HepG2 (cell line): ENCODE measurements around the gene SLC35F4. TPM values are rescaled to one million over a fixed set of nuclear protein-coding genes. Genes with fewer than 3 reads are reported as not detected.

Experiments used
- ATAC-seq: fragments of 200-7000 bp; cut with Tn5 transposase; 3 replicates; pipeline ENCODE4 v1.9.1; 2020; ENCODE audit warnings: mild to moderate bottlenecking, moderate library complexity
- BruUV-seq: library from RNA; stranded (reverse); fragments of 400-500 nt; replicated peaks from 2 replicates; lab custom pipeline; 2021; lab: Mats Ljungman, UMichigan
- CTCF ChIA-PET: fragments of 300-600 bp; formaldehyde crosslinking; extraction: SDS; loops from one replicate; lab custom pipeline; 2021; ENCODE audit warnings: low total read pairs, inconsistent platforms, low intra/inter-chr PET ratio; lab: Yijun Ruan, JAX
- POLR2A ChIA-PET: fragments of 350-600 bp; sonication (Branson Sonifier 250); formaldehyde crosslinking; loops from one replicate; lab custom pipeline; 2020; ENCODE audit warnings: antibody characterized with exemption, inconsistent platforms; lab: Yijun Ruan, JAX
- DNase-seq: peaks from one replicate; pipeline ENCODE4 v3.0.0-alpha.2; 2015; ENCODE audit warnings: low spot score
- FAIRE-seq: peaks from 3 replicates; lab custom pipeline; 2011; peaks lifted over from hg19 to GRCh38; lab: Jason Lieb, UNC
- H2AFZ ChIP-seq: one replicate; pipeline ENCODE4 v1.6.1; 2011; ENCODE audit warnings: low read length, inconsistent platforms
- H3K27ac ChIP-seq: fragments of 300-600 bp; 3 replicates; pipeline ENCODE4 v1.8.0; 2011; ENCODE audit warnings: mixed run types, mild to moderate bottlenecking, mixed read lengths, low read length, inconsistent platforms; ENCODE audit not compliant: insufficient read depth; ENCODE audit errors: extremely low read length
- H3K27me3 ChIP-seq, 2 experiments: fragments of 200-600 bp in 1 of 2; 2 replicates in 1 of 2; 3 replicates in 1 of 2; pipeline versions ENCODE4 v1.6.0 to v1.8.0; 2011; ENCODE audit warnings: low read length in 2 of 2, mild to moderate bottlenecking in 2 of 2, moderate library complexity in 2 of 2, inconsistent platforms in 1 of 2; ENCODE audit not compliant: insufficient read depth in 2 of 2, control insufficient read depth in 1 of 2
- H3K36me3 ChIP-seq, 2 experiments: fragments of 200-600 bp in 1 of 2; replicated peaks in 1 of 2; 2 replicates in 1 of 2; 3 replicates in 1 of 2; pipeline versions ENCODE4 v1.5.1 to v1.8.0; 2011; ENCODE audit warnings: low read length in 2 of 2, inconsistent platforms in 1 of 2; ENCODE audit not compliant: insufficient read depth in 2 of 2, control insufficient read depth in 1 of 2
- H3K4me1 ChIP-seq: 2 replicates; pipeline ENCODE4 v1.5.1; 2012; ENCODE audit warnings: low read length, inconsistent platforms; ENCODE audit not compliant: insufficient read depth
- H3K4me2 ChIP-seq: 2 replicates; pipeline ENCODE4 v1.6.0; 2011; ENCODE audit warnings: low read depth, low read length, inconsistent platforms
- H3K4me3 ChIP-seq, 3 experiments: fragments of 200-600 bp in 1 of 3; sonication (generic), shearing (Covaris generic) in 1 of 3; replicated peaks in 1 of 3; 2 replicates each; pipeline ENCODE4 v1.5.1; 2011 to 2016; ENCODE audit warnings: low read length in 3 of 3, inconsistent platforms in 2 of 3, low read depth in 2 of 3, mild to moderate bottlenecking in 2 of 3, control low read depth in 1 of 3, mixed read lengths in 1 of 3; ENCODE audit not compliant: insufficient read depth in 1 of 3
- H3K79me2 ChIP-seq: one replicate; pipeline ENCODE4 v1.6.1; 2011; ENCODE audit warnings: low read length, inconsistent platforms; ENCODE audit not compliant: insufficient read depth
- H3K9ac ChIP-seq: 2 replicates; pipeline ENCODE4 v1.6.0; 2011; ENCODE audit warnings: mild to moderate bottlenecking, low read depth, low read length, inconsistent platforms; ENCODE audit not compliant: insufficient read depth
- H3K9me3 ChIP-seq: 2 replicates; pipeline ENCODE4 v1.5.1; 2012; ENCODE audit warnings: mild to moderate bottlenecking, low read length
- H4K20me1 ChIP-seq: 2 replicates; pipeline ENCODE4 v1.6.0; 2011; ENCODE audit warnings: inconsistent platforms, mild to moderate bottlenecking, low read length, moderate library complexity; ENCODE audit not compliant: insufficient read depth
- CBX2 ChIP-seq, 2 experiments: fragments of 200-600 bp in 1 of 2; sonication (generic); formaldehyde crosslinking in 1 of 2; IDR thresholded peaks; 2 replicates each; pipeline versions ENCODE4 v1.7.0 to v1.8.1; 2018 to 2022; ENCODE audit warnings: low read depth in 2 of 2, low read length in 1 of 2, mild to moderate bottlenecking in 1 of 2, missing genetic modification reagents in 1 of 2
- FIP1L1 ChIP-seq: fragments of 200-400 bp; formaldehyde crosslinking; IDR thresholded peaks from 2 replicates; pipeline ENCODE4 v1.6.1; 2018; ENCODE audit warnings: low read depth, mild to moderate bottlenecking, low read length, moderate library complexity, borderline replicate concordance; ENCODE audit not compliant: insufficient read depth
- NFE2 ChIP-seq: sonication (generic); formaldehyde crosslinking; IDR thresholded peaks from 2 replicates; pipeline ENCODE4 v1.4.0; 2020; ENCODE audit warnings: missing genetic modification reagents
- RAD21 ChIP-seq: fragments of 450-650 bp; formaldehyde crosslinking; IDR thresholded peaks from 2 replicates; pipeline ENCODE4 v1.5.0; 2020; ENCODE audit warnings: mild to moderate bottlenecking
- SNAPC2 ChIP-seq: sonication (generic); formaldehyde crosslinking; IDR thresholded peaks from 2 replicates; pipeline ENCODE4 v1.8.1; 2022; ENCODE audit warnings: mild to moderate bottlenecking, missing genetic modification reagents
- ZNF569 ChIP-seq: sonication (generic); formaldehyde crosslinking; IDR thresholded peaks from 2 replicates; pipeline ENCODE4 v1.5.0; 2020; ENCODE audit warnings: mild to moderate bottlenecking, missing genetic modification reagents, moderate library complexity, borderline replicate concordance
- ZNF577 ChIP-seq: sonication (generic); formaldehyde crosslinking; IDR thresholded peaks from 2 replicates; pipeline ENCODE4 v1.4.0; 2020; ENCODE audit warnings: mild to moderate bottlenecking, low read depth, missing genetic modification reagents, borderline replicate concordance
- ZSCAN25 ChIP-seq: sonication (generic); formaldehyde crosslinking; IDR thresholded peaks from 2 replicates; pipeline ENCODE4 v1.8.0; 2022; ENCODE audit warnings: mild to moderate bottlenecking, missing genetic modification reagents
- in situ Hi-C: cut with HindIII; loops from 2 replicates; pipeline ENCODE4 v1.10.0; 2017; ENCODE audit warnings: low pct_unique_long_range_greater_than_20kb; ENCODE audit not compliant: extremely low pct_ligation_motif_present
- intact Hi-C: fragments of 100-400 bp; cut with micrococcal nuclease; formaldehyde crosslinking; loops from one replicate; pipeline ENCODE4 v1.10.0; 2022; ENCODE audit not compliant: unreplicated experiment
- polyA plus RNA-seq, 8 experiments: library from polyadenylated mRNA; depleted of rRNA in 3 of 8; stranded (reverse) in 7 of 8; unstranded in 1 of 8; fragments of >200 nt; fragmentation: Illumina TruSeq in 4 of 8; extraction: Trizol in 4 of 8; gene quantifications; 2 replicates each; pipeline versions ENCODE4 v1.2.1 to v1.2.3, GENCODE V29; 2011 to 2016; ENCODE audit warnings: low read depth in 4 of 8, missing spikeins in 1 of 8, mixed read lengths in 1 of 8; ENCODE audit not compliant: insufficient read depth in 1 of 8
- total RNA-seq, 5 experiments: library from RNA; depleted of rRNA; stranded (reverse); fragments of >200 nt; fragmentation: Illumina TruSeq; extraction: Trizol; gene quantifications; 2 replicates each; pipeline ENCODE4 v1.2.3, GENCODE V29; 2016; ENCODE audit warnings: low read depth in 1 of 5
- TF ChIP-seq, protein P1 (sequence below): sonication (generic); formaldehyde crosslinking; IDR thresholded peaks from 2 replicates; pipeline ENCODE4 v1.5.1; 2020; ENCODE audit warnings: mild to moderate bottlenecking, missing genetic modification reagents, moderate library complexity
- TF ChIP-seq, protein P2 (sequence below): sonication (generic); formaldehyde crosslinking; IDR thresholded peaks from 2 replicates; pipeline ENCODE4 v1.4.0; 2020; ENCODE audit warnings: missing genetic modification reagents

The SLC35F4 gene
- total and polyA plus RNA-seq, 2 of the 13 experiments (the other 11 are each of a cell fraction or from before 2014, with no cell fraction given), result not detected

DNA sequence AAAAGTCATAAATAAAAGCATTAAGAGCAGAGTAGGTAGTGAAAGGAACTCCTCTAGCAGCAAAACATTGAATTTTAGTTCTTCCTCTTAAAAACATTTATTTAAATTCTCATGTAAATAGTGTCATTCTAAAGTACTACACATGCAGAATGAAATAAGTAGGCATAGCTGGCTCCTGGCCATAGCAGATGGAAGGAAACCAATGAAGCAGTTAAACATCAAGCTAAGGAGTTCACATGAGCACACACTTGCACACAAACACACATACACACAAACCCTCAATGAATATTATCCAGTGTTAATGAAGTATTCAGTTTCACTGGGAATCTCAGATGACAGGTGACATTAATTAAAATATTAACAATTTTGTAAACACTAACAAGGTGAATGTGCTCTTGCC is 69.3 kb downstream of the SLC35F4 start:
- intact Hi-C loops, result no loop called here
- DNase-seq (no peak), FAIRE-seq (no peak), ATAC-seq (no peak)
- Histone ChIP-seq H3K9me3 (no peaks in the 10 kb centered on the region), H3K36me3 (no peaks in the 10 kb centered on the region), H3K27me3 (no peaks in the 10 kb centered on the region), H3K4me1 (no peaks in the 10 kb centered on the region), H3K79me2 (no peaks in the 10 kb centered on the region), H4K20me1 (no peaks in the 10 kb centered on the region), H2AFZ (no peak overlapping the region), H3K4me3 (no peak overlapping the region), H3K9ac (no peak overlapping the region), H3K27ac (no peak overlapping the region), H3K4me2 (no peak overlapping the region)
- TF ChIP-seq CBX2 (IDR thresholded peaks at IDR 0.05; ENCODE audit: low read depth, low read length) (no peak), CBX2 (CRISPR knock-in tag; IDR thresholded peaks at IDR 0.05; ENCODE audit: low read depth) (no peak), NFE2 (CRISPR knock-in tag) (no peak), RAD21 (CRISPR knock-in tag) (no peak), ZSCAN25 (CRISPR knock-in tag) (no peak), ZNF569 (no peak), SNAPC2 (CRISPR knock-in tag) (no peak), ZNF577 (CRISPR knock-in tag) (no peak), FIP1L1 (no peak)
- TF ChIP-seq, protein P1, sequence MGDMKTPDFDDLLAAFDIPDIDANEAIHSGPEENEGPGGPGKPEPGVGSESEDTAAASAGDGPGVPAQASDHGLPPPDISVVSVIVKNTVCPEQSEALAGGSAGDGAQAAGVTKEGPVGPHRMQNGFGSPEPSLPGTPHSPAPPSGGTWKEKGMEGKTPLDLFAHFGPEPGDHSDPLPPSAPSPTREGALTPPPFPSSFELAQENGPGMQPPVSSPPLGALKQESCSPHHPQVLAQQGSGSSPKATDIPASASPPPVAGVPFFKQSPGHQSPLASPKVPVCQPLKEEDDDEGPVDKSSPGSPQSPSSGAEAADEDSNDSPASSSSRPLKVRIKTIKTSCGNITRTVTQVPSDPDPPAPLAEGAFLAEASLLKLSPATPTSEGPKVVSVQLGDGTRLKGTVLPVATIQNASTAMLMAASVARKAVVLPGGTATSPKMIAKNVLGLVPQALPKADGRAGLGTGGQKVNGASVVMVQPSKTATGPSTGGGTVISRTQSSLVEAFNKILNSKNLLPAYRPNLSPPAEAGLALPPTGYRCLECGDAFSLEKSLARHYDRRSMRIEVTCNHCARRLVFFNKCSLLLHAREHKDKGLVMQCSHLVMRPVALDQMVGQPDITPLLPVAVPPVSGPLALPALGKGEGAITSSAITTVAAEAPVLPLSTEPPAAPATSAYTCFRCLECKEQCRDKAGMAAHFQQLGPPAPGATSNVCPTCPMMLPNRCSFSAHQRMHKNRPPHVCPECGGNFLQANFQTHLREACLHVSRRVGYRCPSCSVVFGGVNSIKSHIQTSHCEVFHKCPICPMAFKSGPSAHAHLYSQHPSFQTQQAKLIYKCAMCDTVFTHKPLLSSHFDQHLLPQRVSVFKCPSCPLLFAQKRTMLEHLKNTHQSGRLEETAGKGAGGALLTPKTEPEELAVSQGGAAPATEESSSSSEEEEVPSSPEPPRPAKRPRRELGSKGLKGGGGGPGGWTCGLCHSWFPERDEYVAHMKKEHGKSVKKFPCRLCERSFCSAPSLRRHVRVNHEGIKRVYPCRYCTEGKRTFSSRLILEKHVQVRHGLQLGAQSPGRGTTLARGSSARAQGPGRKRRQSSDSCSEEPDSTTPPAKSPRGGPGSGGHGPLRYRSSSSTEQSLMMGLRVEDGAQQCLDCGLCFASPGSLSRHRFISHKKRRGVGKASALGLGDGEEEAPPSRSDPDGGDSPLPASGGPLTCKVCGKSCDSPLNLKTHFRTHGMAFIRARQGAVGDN (CRISPR knock-in tag), result no peak
- TF ChIP-seq, protein P2, sequence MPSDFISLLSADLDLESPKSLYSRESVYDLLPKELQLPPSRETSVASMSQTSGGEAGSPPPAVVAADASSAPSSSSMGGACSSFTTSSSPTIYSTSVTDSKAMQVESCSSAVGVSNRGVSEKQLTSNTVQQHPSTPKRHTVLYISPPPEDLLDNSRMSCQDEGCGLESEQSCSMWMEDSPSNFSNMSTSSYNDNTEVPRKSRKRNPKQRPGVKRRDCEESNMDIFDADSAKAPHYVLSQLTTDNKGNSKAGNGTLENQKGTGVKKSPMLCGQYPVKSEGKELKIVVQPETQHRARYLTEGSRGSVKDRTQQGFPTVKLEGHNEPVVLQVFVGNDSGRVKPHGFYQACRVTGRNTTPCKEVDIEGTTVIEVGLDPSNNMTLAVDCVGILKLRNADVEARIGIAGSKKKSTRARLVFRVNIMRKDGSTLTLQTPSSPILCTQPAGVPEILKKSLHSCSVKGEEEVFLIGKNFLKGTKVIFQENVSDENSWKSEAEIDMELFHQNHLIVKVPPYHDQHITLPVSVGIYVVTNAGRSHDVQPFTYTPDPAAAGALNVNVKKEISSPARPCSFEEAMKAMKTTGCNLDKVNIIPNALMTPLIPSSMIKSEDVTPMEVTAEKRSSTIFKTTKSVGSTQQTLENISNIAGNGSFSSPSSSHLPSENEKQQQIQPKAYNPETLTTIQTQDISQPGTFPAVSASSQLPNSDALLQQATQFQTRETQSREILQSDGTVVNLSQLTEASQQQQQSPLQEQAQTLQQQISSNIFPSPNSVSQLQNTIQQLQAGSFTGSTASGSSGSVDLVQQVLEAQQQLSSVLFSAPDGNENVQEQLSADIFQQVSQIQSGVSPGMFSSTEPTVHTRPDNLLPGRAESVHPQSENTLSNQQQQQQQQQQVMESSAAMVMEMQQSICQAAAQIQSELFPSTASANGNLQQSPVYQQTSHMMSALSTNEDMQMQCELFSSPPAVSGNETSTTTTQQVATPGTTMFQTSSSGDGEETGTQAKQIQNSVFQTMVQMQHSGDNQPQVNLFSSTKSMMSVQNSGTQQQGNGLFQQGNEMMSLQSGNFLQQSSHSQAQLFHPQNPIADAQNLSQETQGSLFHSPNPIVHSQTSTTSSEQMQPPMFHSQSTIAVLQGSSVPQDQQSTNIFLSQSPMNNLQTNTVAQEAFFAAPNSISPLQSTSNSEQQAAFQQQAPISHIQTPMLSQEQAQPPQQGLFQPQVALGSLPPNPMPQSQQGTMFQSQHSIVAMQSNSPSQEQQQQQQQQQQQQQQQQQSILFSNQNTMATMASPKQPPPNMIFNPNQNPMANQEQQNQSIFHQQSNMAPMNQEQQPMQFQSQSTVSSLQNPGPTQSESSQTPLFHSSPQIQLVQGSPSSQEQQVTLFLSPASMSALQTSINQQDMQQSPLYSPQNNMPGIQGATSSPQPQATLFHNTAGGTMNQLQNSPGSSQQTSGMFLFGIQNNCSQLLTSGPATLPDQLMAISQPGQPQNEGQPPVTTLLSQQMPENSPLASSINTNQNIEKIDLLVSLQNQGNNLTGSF, result no peak
- POLR2A ChIA-PET, result no interaction called here
- no TSS peak for BruUV-seq
- in situ Hi-C loops, result no loop called here
- CTCF ChIA-PET, result no interaction called here
